GM12875 (cell line): ENCODE results near the gene GRIK5.
"Not testable (repeated sequence)": the region's sequence is repeated elsewhere in the genome, so short reads cannot be mapped to it uniquely, and the experiment has no call there.

Source experiments
- H3K4me3 ChIP-seq: one replicate; pipeline ENCODE4 v1.5.1; 2011; ENCODE audit warnings: low read depth, low read length, control low read depth
- TF ChIP-seq, protein P1 (sequence below): IDR thresholded peaks from 2 replicates; pipeline ENCODE4 v1.5.1; 2011; ENCODE audit warnings: low read depth, mild to moderate bottlenecking, control low read depth, inconsistent platforms, low read length, moderate library complexity, borderline replicate concordance; ENCODE audit not compliant: insufficient read depth

GRIK5 gene

DNA sequence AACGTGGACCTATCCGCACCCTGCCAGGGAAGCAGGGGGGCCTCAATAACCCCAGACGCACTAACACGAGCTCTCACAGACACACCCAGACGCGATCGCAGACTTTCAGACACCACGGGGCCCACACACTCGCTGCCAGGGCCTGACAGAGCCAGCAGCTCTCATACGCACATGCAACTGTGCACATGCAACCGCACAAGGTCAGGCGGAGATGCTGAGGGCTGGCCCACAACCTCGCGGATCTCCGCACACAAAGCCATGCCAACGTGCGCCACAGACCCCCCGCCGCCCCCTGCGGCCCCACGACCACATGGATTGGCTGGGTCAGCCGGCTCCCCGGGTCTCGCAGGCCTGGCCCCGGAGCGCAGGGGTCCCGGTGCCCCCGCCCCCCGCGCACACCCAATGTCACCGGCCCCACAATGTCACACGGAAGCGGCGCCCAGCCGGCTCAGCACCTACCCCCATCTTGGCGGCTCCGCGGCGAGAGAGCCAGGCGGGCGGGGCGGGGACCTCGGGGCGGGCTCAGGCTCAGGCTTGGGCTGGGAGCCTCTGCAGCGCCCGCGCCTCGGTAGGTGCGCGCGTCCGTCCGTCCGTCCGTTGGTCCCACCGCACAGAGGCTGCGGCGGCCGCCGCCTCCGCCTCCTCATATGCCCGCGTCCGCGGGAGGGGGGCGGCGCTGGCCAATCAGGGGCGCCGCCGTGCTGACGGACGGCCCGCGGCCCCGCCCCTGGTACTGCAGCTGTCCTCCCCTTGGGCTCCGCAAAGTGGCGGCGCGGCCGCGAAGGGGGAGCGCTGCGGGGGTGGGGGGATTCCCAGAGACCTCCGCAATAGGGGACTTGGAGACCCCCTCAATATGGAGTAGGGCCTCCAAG lies 76.2 kb downstream of the GRIK5 start, which contains the start of gene ATP1A3:
TSS of gene ATP1A3 (minus strand) at position 619 of the 872 bp plus-strand sequence. CDS start at position 465, 154 bp downstream.
- no peak within 1 kb of the TSS for H3K4me3 ChIP-seq
- TF ChIP-seq, protein P1, sequence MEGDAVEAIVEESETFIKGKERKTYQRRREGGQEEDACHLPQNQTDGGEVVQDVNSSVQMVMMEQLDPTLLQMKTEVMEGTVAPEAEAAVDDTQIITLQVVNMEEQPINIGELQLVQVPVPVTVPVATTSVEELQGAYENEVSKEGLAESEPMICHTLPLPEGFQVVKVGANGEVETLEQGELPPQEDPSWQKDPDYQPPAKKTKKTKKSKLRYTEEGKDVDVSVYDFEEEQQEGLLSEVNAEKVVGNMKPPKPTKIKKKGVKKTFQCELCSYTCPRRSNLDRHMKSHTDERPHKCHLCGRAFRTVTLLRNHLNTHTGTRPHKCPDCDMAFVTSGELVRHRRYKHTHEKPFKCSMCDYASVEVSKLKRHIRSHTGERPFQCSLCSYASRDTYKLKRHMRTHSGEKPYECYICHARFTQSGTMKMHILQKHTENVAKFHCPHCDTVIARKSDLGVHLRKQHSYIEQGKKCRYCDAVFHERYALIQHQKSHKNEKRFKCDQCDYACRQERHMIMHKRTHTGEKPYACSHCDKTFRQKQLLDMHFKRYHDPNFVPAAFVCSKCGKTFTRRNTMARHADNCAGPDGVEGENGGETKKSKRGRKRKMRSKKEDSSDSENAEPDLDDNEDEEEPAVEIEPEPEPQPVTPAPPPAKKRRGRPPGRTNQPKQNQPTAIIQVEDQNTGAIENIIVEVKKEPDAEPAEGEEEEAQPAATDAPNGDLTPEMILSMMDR: no peak

DNA sequence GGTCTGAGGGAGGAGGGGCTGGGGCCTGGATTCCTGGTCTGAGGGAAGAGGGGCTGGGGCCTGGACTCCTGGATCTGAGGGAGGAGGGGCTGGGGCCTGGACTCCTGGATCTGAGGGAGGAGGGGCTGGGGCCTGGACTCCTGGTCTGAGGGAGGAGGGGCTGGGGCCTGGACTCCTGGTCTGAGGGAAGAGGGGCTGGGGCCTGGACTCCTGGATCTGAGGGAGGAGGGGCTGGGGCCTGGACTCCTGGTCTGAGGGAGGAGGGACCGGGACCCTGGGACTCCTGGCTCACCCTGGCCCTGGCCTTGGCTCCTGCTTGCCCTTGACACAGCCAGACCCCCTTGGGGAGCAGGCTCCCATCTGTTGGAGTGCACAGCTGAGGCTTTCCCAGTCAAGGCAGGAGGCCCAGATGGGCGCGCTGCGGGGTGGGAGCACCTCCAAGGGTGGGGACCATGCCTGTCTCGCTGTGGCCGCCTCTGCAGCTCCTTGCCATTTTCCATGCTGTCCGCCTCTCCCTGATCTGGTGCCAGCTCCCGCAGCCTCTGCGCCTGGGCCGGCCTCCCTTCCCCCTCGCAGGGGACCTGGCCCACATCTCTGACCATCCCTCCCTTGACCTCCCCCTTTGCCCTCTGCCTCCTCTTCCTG lies 78.0 kb downstream of the GRIK5 start:
- not testable (repeated sequence) for H3K4me3 ChIP-seq

DNA sequence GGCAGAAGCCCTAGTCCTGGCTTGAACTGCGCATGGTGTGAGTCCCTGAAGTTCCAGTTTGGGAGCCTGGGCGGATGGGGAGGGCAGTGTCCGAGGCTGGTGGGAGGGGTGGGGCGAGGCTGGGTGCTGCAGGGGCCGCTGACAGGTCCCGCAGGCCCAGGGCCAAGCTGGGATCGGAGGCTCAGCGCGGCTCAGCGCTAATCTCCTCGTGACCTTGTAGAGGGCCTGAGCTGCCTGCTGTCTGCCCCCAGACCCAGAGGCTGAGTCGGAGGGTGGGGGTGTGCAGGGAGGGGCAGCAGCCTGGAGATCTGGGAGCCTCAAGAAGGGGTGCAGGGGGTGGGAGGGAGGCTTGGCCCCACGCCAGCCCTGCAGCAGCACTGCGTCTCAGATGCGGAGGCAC lies 79.0 kb downstream of the GRIK5 start:
- TF ChIP-seq, protein P1: no peak

DNA sequence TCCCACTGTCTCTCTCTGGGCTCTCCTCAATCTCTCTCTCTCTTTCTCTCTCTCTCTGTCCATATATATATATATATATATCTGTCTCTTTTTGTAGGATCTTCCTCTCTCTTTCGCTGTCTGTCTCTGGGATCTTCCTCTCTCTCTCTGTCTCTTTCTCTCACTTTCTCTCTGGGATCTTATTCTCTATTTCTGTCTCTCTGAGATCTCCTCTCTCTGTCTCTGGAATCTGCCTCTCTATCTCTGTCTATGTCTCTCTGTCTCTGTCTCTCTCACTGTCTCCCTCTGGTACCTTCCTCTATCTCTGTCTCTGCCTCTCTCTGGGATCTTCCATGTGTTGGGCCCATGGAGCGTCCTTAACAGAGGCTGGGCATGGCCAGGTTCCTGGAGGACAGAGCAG lies 79.4 kb downstream of the GRIK5 start:
- TF ChIP-seq, protein P1: no peak
- H3K4me3 ChIP-seq: no peak overlapping the region

More for the DNA sequence above, 79.0 kb downstream of the GRIK5 start:
- no peak overlapping the region for H3K4me3 ChIP-seq

DNA sequence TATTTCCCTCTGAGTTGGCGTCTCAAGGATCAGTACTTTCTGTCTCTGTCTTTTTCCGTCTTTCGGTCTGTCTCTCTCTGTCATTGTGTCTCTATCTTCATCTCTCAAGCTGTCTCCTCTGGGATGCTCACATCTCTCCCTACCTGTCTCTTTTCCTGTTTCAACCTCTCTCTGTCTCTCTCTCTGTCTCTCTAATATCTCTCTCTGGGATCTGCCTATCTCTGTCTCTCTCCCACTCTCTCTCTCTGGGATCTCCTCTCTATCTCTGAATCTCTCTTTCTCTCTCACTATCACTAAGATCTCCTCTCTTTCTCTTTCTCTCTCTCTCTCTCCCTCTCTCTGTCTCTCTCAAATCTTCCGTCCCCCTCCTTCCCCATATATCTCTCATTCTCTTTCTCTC lies 80.0 kb downstream of the GRIK5 start:
- no peak overlapping the region for H3K4me3 ChIP-seq
- TF ChIP-seq, protein P1: no peak

DNA sequence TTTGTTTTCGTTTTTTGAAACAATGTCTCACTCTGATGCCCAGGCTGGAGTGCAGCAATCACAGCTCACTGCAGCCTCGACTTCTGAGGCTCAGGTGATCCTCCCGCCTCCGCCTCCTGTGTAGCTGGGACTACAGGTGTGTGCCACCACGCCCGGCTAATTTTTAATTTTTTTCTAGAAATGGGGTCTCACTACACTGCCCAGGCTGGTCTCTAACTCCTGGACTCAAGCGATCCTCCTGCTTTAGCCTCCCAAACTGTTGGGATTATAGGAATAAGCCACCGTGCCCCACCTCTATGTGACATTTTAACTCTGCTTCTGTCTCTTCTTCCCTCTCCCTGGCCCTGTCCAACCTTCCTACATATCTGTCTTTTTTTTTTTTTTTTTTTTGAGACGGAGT lies 81.1 kb downstream of the GRIK5 start:
- no peak overlapping the region for H3K4me3 ChIP-seq
- TF ChIP-seq, protein P1: no peak

DNA sequence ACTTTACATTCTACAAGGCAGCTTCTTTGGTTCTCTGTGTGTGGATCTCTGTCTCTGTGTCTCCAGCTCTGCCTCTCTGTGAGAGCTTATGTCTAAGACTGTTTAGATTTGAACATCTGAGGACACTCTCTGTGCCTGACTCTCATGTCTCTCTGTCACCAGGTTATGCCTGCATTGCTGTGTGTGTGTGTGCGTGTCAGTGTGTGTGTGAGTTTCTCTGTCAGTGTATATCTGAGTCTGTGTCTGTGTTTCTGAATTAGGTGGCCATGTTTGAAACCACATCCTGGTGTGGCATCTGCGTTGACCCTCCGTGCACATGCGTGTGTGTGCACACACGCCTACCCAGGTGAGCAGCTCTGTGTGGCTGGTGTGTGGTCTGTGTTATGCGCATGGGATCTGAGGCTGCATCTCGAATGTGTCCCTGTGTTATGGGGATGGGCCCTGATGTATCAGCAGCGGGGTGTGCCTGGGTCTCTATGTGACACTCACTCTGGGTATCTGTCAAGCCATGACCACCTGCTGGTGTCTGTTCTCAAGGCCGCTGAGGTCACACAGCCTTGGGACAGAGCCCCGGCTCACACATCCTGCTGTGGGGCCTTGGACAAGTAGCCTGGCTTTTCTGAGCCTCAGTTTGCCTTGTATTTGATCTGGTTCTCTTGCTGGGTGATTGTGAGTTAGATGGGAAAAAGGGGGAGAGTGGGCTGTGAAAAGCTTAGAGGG lies 82.7 kb downstream of the GRIK5 start:
- no peak overlapping the region for H3K4me3 ChIP-seq
- TF ChIP-seq, protein P1: no peak
